ENCODE measurements around the gene DUSP22. TPM values are rescaled to one million over a fixed set of nuclear protein-coding genes. Genes with fewer than 3 reads are reported as not detected.

DUSP22 gene
- total and polyA plus RNA-seq, 4 donors: 9.5 to 31.0 (median 20.1) TPM

- WGBS: 63% methylated on average over 3 of the region's 3 CpGs
- Histone ChIP-seq H3K27ac (ENCODE audit: low read depth in 1 of 2, low read length in 2 of 2) (no peak overlapping the region), H3K9ac (ENCODE audit: low read depth in 1 of 2, low read length in 2 of 2) (no peak overlapping the region), H3K9me3 (ENCODE audit: control insufficient read depth in 4 of 4, low read length in 3 of 4) (no peaks in the 10 kb centered on the region), H3K4me1 (ENCODE audit: control insufficient read depth in 4 of 4, insufficient read depth in 4 of 4, low read length in 3 of 4) (no peaks in the 10 kb centered on the region), H3K36me3 (ENCODE audit: control insufficient read depth in 4 of 4, insufficient read depth in 3 of 4, low read depth in 1 of 4, low read length in 3 of 4) (peaks cover 0 to 3% (median 0%) of the 10 kb centered on the region in 4 donors), H3K4me3 (ENCODE audit: low read depth in 1 of 3, low read length in 3 of 3) (no peak overlapping the region), H3K27me3 (ENCODE audit: control insufficient read depth in 4 of 4, insufficient read depth in 4 of 4, low read length in 3 of 4) (no peaks in the 10 kb centered on the region)
- no peak for TF ChIP-seq REST (IDR thresholded peaks at IDR 0.05)
- no peak for DNase-seq (ENCODE audit: low spot score)
These were observed 29.4 kb downstream of the DUSP22 start for GRCh38 chr6:321536-322258.

- TF ChIP-seq FOXA2 (IDR thresholded peaks at IDR 0.05) (no peak), RAD21 (IDR thresholded peaks at IDR 0.05) (no peak)
- Histone ChIP-seq H3K4me3 (ENCODE audit: low read depth in 1 of 3, low read length in 3 of 3) (no peak overlapping the region), H3K4me1 (ENCODE audit: control insufficient read depth in 4 of 4, insufficient read depth in 4 of 4, low read length in 3 of 4) (no peaks in the 10 kb centered on the region), H3K27me3 (ENCODE audit: control insufficient read depth in 4 of 4, insufficient read depth in 4 of 4, low read length in 3 of 4) (no peaks in the 10 kb centered on the region), H3K36me3 (ENCODE audit: control insufficient read depth in 4 of 4, insufficient read depth in 3 of 4, low read depth in 1 of 4, low read length in 3 of 4) (peaks cover 0 to 1% (median 0%) of the 10 kb centered on the region in 4 donors), H3K27ac (ENCODE audit: low read depth in 1 of 2, low read length in 2 of 2) (no peak overlapping the region), H3K9ac (ENCODE audit: low read depth in 1 of 2, low read length in 2 of 2) (no peak overlapping the region), H3K9me3 (ENCODE audit: control insufficient read depth in 4 of 4, low read length in 3 of 4) (no peaks in the 10 kb centered on the region)
- DNase-seq (ENCODE audit: low spot score): no peak
- 76% methylated on average over 14 of the region's 14 CpGs for WGBS
These were observed 30.1 kb downstream of the DUSP22 start for GRCh38 chr6:322259-322930.

- 84% methylated on average over 12 of the region's 12 CpGs for WGBS
- H3K4me3 ChIP-seq (ENCODE audit: low read depth in 1 of 3, low read length in 3 of 3): no peak overlapping the region
- no peaks in the 10 kb centered on the region for H3K4me1 ChIP-seq (ENCODE audit: control insufficient read depth in 4 of 4, insufficient read depth in 4 of 4, low read length in 3 of 4)
- no peak overlapping the region for H3K9ac ChIP-seq (ENCODE audit: low read depth in 1 of 2, low read length in 2 of 2)
- no peak for TF ChIP-seq CTCF (IDR thresholded peaks at IDR 0.05; ENCODE audit: low read depth, low read length, missing input control)
- TF ChIP-seq YY1 (IDR thresholded peaks at IDR 0.05): no peak
- TF ChIP-seq RXRA (IDR thresholded peaks at IDR 0.05): no peak
- no peak for TF ChIP-seq HNF4G (IDR thresholded peaks at IDR 0.05)
- TF ChIP-seq NR2F2 (IDR thresholded peaks at IDR 0.05): no peak
- no peak for TF ChIP-seq HNF4A (conservative IDR thresholded peaks at IDR 0.05)
- no peak for TF ChIP-seq JUND (IDR thresholded peaks at IDR 0.05)
- TF ChIP-seq FOXA2 (IDR thresholded peaks at IDR 0.05): no peak
- TF ChIP-seq ZBTB33 (IDR thresholded peaks at IDR 0.05): no peak
- TF ChIP-seq MAX (IDR thresholded peaks at IDR 0.05): no peak
- H3K27ac ChIP-seq (ENCODE audit: low read depth in 1 of 2, low read length in 2 of 2): no peak overlapping the region
- no peaks in the 10 kb centered on the region for H3K9me3 ChIP-seq (ENCODE audit: control insufficient read depth in 4 of 4, low read length in 3 of 4)
- no peak for DNase-seq (ENCODE audit: low spot score)
- H3K36me3 ChIP-seq (ENCODE audit: control insufficient read depth in 4 of 4, insufficient read depth in 3 of 4, low read depth in 1 of 4, low read length in 3 of 4): peaks cover 0 to 1% (median 0%) of the 10 kb centered on the region in 4 donors
- no peaks in the 10 kb centered on the region for H3K27me3 ChIP-seq (ENCODE audit: control insufficient read depth in 4 of 4, insufficient read depth in 4 of 4, low read length in 3 of 4)
These were observed 30.8 kb downstream of the DUSP22 start for GRCh38 chr6:322940-323729.
